Measurements from ENCODE around the gene C1QTNF3.

- TF ChIP-seq CTCF (IDR thresholded peaks at IDR 0.05) (no peak), POLR2A (IDR thresholded peaks at IDR 0.05) (no peak)
Measured at GRCh38 chr5:34016222-34016621, 26.8 kb downstream of the C1QTNF3 start.
